Measurements from ENCODE around the gene RBMY1D.
"Not testable (repeated sequence)": the region's sequence is repeated elsewhere in the genome, so short reads cannot be mapped to it uniquely, and the experiment has no call there.

Gene RBMY1D

GRCh38 chrY:21894426-21894825, at the start of gene RBMY1D:
Gene RBMY1D (minus strand): TSS chrY:21894526. CDS start chrY:21892513, 2,013 bp downstream.
- H3K4me2 ChIP-seq (ENCODE audit: insufficient read depth, low read length); H3K9ac ChIP-seq (ENCODE audit: low read depth, low read length); H3K9me3 ChIP-seq (ENCODE audit: insufficient read depth, low read length, severe bottlenecking); H3K4me1 ChIP-seq (ENCODE audit: insufficient read depth, low read length); H4K20me1 ChIP-seq (ENCODE audit: insufficient read depth, low read length); H3K27ac ChIP-seq (ENCODE audit: low read length); H3K27me3 ChIP-seq (ENCODE audit: insufficient read depth, low read length, poor library complexity); H3K36me3 ChIP-seq (ENCODE audit: insufficient read depth, low read length); H3K79me2 ChIP-seq (ENCODE audit: insufficient read depth, low read length); H3K4me3 ChIP-seq (ENCODE audit: low read depth in 1 of 2, low read length in 2 of 2); ATAC-seq (ENCODE audit: insufficient read depth, low read depth); H2AFZ ChIP-seq (ENCODE audit: low read depth, low read length); DNase-seq: not testable (repeated sequence)

GRCh38 chrY:21917932-21918331, 23.6 kb upstream of the RBMY1D start, which contains the start of gene RBMY1E:
Gene RBMY1E (minus strand): TSS chrY:21918032. CDS start chrY:21916054, 1,978 bp downstream.
- H3K4me3 ChIP-seq (ENCODE audit: low read depth in 1 of 2, low read length in 2 of 2); ATAC-seq (ENCODE audit: insufficient read depth, low read depth); H3K36me3 ChIP-seq (ENCODE audit: insufficient read depth, low read length); H3K4me2 ChIP-seq (ENCODE audit: insufficient read depth, low read length); H3K4me1 ChIP-seq (ENCODE audit: insufficient read depth, low read length); H3K9ac ChIP-seq (ENCODE audit: low read depth, low read length); H3K27me3 ChIP-seq (ENCODE audit: insufficient read depth, low read length, poor library complexity); DNase-seq; H4K20me1 ChIP-seq (ENCODE audit: insufficient read depth, low read length); H2AFZ ChIP-seq (ENCODE audit: low read depth, low read length); H3K79me2 ChIP-seq (ENCODE audit: insufficient read depth, low read length); H3K9me3 ChIP-seq (ENCODE audit: insufficient read depth, low read length, severe bottlenecking); H3K27ac ChIP-seq (ENCODE audit: low read length): not testable (repeated sequence)

DNA sequence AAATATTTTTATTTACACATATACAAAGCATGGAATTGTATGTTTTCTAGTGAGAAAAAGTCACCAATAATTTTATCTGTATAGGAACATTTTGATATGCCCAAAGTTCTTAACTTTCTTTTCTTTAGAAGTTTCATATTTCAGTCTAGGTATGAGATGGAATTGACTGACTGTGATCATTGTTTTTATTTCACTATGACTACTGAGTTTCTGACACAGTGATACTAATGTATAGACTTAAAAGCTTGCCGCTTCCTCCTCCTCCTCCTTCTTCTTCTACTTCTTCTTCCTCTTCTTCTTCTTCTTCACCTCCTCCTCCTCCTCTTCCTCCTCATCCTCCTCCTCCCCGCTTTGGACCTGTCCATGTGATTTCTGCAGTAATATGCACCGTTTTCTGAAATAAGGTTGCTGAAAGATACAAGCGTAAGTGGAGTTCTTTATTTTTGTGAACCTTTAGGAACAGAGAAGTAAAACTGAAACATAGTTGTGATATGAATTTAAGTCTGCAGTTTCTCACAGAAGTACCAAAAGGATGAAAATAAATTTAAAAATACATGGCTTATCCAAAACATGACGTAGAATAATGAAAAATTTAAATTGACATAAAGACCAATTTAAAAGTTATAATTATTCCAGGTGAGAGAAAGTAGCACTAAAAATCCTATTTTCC, 24.8 kb downstream of the RBMY1D start:
- H3K9me3 ChIP-seq (ENCODE audit: insufficient read depth, low read length, severe bottlenecking); H4K20me1 ChIP-seq (ENCODE audit: insufficient read depth, low read length); H3K9ac ChIP-seq (ENCODE audit: low read depth, low read length); H3K4me1 ChIP-seq (ENCODE audit: insufficient read depth, low read length); H3K79me2 ChIP-seq (ENCODE audit: insufficient read depth, low read length); DNase-seq; H3K36me3 ChIP-seq (ENCODE audit: insufficient read depth, low read length); H3K4me2 ChIP-seq (ENCODE audit: insufficient read depth, low read length); H3K27me3 ChIP-seq (ENCODE audit: insufficient read depth, low read length, poor library complexity); H3K4me3 ChIP-seq (ENCODE audit: low read depth in 1 of 2, low read length in 2 of 2); H3K27ac ChIP-seq (ENCODE audit: low read length); H2AFZ ChIP-seq (ENCODE audit: low read depth, low read length); ATAC-seq (ENCODE audit: insufficient read depth, low read depth): not testable (repeated sequence)

DNA sequence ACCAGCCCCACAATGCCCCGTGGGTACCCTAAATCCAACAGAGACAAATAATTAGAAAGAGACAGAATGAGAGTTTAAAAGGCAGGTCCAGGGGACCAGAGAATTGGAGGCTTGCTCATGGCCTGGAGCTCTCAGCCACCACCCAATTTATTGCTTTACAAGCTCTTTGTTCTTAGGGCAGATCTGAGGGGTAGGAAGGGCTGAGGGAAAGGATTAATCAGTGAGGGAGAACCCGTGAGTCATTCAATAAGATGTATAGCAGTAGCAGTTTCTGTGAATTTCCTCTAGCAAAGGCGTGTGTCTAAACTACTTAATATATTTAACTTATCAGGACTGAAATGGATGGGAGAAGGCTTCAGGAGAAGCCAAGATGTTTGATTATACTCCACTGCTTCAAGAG, 48.8 kb downstream of the RBMY1D start:
- TF ChIP-seq CTCF (IDR thresholded peaks at IDR 0.05; ENCODE audit: borderline replicate concordance, extremely low read depth, low read length, poor library complexity, severe bottlenecking), result no peak
- no peak for TF ChIP-seq EZH2 (IDR thresholded peaks at IDR 0.05; ENCODE audit: borderline replicate concordance, low read depth, low read length, severe bottlenecking)
- DNase-seq, result no peak
- Histone ChIP-seq H3K4me2 (ENCODE audit: insufficient read depth, low read length) (no peak overlapping the region), H3K4me1 (ENCODE audit: insufficient read depth, low read length) (no peaks in the 10 kb centered on the region), H3K9me3 (ENCODE audit: insufficient read depth, low read length, severe bottlenecking) (no peaks in the 10 kb centered on the region), H3K9ac (ENCODE audit: low read depth, low read length) (no peak overlapping the region), H4K20me1 (ENCODE audit: insufficient read depth, low read length) (no peaks in the 10 kb centered on the region), H2AFZ (ENCODE audit: low read depth, low read length) (no peak overlapping the region), H3K36me3 (ENCODE audit: insufficient read depth, low read length) (no peaks in the 10 kb centered on the region), H3K27me3 (ENCODE audit: insufficient read depth, low read length, poor library complexity) (no peaks in the 10 kb centered on the region), H3K79me2 (ENCODE audit: insufficient read depth, low read length) (no peaks in the 10 kb centered on the region), H3K27ac (ENCODE audit: low read length) (no peak overlapping the region), H3K4me3 (ENCODE audit: low read depth in 1 of 2, low read length in 2 of 2) (no peak overlapping the region)
- no peak for ATAC-seq (ENCODE audit: insufficient read depth, low read depth)

GRCh38 chrY:21842090-21842489, 52.2 kb downstream of the RBMY1D start:
- Histone ChIP-seq H3K79me2 (ENCODE audit: insufficient read depth, low read length) (no peaks in the 10 kb centered on the region), H2AFZ (ENCODE audit: low read depth, low read length) (no peak overlapping the region), H3K9ac (ENCODE audit: low read depth, low read length) (no peak overlapping the region), H3K4me1 (ENCODE audit: insufficient read depth, low read length) (no peaks in the 10 kb centered on the region), H3K9me3 (ENCODE audit: insufficient read depth, low read length, severe bottlenecking) (no peaks in the 10 kb centered on the region), H4K20me1 (ENCODE audit: insufficient read depth, low read length) (no peaks in the 10 kb centered on the region), H3K27ac (ENCODE audit: low read length) (no peak overlapping the region), H3K36me3 (ENCODE audit: insufficient read depth, low read length) (no peaks in the 10 kb centered on the region), H3K4me3 (ENCODE audit: low read depth in 1 of 2, low read length in 2 of 2) (no peak overlapping the region), H3K4me2 (ENCODE audit: insufficient read depth, low read length) (no peak overlapping the region), H3K27me3 (ENCODE audit: insufficient read depth, low read length, poor library complexity) (no peaks in the 10 kb centered on the region)
- no peak for ATAC-seq (ENCODE audit: insufficient read depth, low read depth)
- TF ChIP-seq CTCF (IDR thresholded peaks at IDR 0.05; ENCODE audit: borderline replicate concordance, extremely low read depth, low read length, poor library complexity, severe bottlenecking) (no peak), EZH2 (IDR thresholded peaks at IDR 0.05; ENCODE audit: borderline replicate concordance, low read depth, low read length, severe bottlenecking) (no peak)
- DNase-seq, result no peak
